Smooth muscle cell (in vitro differentiated cells): Measurements from ENCODE around the gene RPS27A. TPM values are rescaled to one million over a fixed set of nuclear protein-coding genes. Genes with fewer than 3 reads are reported as not detected.
A peak's percentile ranks its signal among the peaks of the same experiment; 100 is the strongest.
"Not testable (repeated sequence)": the region's sequence is repeated elsewhere in the genome, so short reads cannot be mapped to it uniquely, and the experiment has no call there.

Source experiments
- DNase-seq: peaks from one replicate; lab custom pipeline; 2025; ENCODE audit not compliant: unreplicated experiment; lab: John Stamatoyannopoulos, UW
- H2AFZ ChIP-seq: fragments of 200-600 bp; sonication (generic); 2 replicates; pipeline ENCODE4 v1.6.0; 2016; ENCODE audit warnings: antibody characterized with exemption, low read depth, mild to moderate bottlenecking
- H3F3A ChIP-seq: fragments of 200-600 bp; sonication (generic); 2 replicates; pipeline ENCODE4 v1.6.0; 2017; ENCODE audit warnings: antibody characterized with exemption, low read depth
- H3K27ac ChIP-seq: fragments of 200-600 bp; sonication (generic); 2 replicates; pipeline ENCODE4 v1.5.1; 2016; ENCODE audit warnings: low read depth, mild to moderate bottlenecking
- H3K27me3 ChIP-seq: fragments of 200-600 bp; sonication (generic); 2 replicates; pipeline ENCODE4 v1.6.1; 2016; ENCODE audit warnings: low read depth, mild to moderate bottlenecking
- H3K36me3 ChIP-seq: fragments of 200-600 bp; sonication (generic); 2 replicates; pipeline ENCODE4 v1.5.1; 2016; ENCODE audit warnings: low read depth
- H3K4me1 ChIP-seq: fragments of 200-600 bp; sonication (generic); 2 replicates; pipeline ENCODE4 v1.5.1; 2016; ENCODE audit warnings: low read depth
- H3K4me2 ChIP-seq: fragments of 200-600 bp; sonication (generic); 2 replicates; pipeline ENCODE4 v1.6.0; 2016; ENCODE audit warnings: mild to moderate bottlenecking
- H3K4me3 ChIP-seq: fragments of 200-600 bp; sonication (generic); 2 replicates; pipeline ENCODE4 v1.5.1; 2016; ENCODE audit warnings: mild to moderate bottlenecking
- H3K79me2 ChIP-seq: fragments of 200-600 bp; sonication (generic); 2 replicates; pipeline ENCODE4 v1.6.0; 2016; ENCODE audit warnings: low read depth, mild to moderate bottlenecking
- H3K9ac ChIP-seq: fragments of 200-600 bp; sonication (generic); 2 replicates; pipeline ENCODE4 v1.6.0; 2016; ENCODE audit warnings: low read depth
- H3K9me3 ChIP-seq: fragments of 200-600 bp; sonication (generic); replicated peaks from 2 replicates; pipeline ENCODE4 v1.5.1; 2016; ENCODE audit warnings: low read depth
- H4K20me1 ChIP-seq: fragments of 200-600 bp; sonication (generic); 2 replicates; pipeline ENCODE4 v1.6.0; 2016; ENCODE audit warnings: low read depth
- CTCF ChIP-seq: fragments of 200-600 bp; sonication (generic); IDR thresholded peaks from 2 replicates; pipeline ENCODE4 v1.5.1; 2017; ENCODE audit warnings: borderline replicate concordance, mild to moderate bottlenecking, antibody characterized with exemption; ENCODE audit not compliant: insufficient read depth, poor library complexity, severe bottlenecking
- WGBS: methylation state at CpG from one replicate; pipeline ENCODE4 v1.1.7; 2016; ENCODE audit warnings: low lambda C conversion rate; 5-methylcytosine and 5-hydroxymethylcytosine counted together
- polyA plus RNA-seq: library from polyadenylated mRNA; unstranded; fragments of >200 nt; fragmentation: Nextera tagmentation; extraction: Ambion mirVana; gene quantifications from 2 replicates; pipeline ENCODE4 v1.2.1, GENCODE V29; 2016
- total RNA-seq: library from RNA; depleted of rRNA; stranded (reverse); fragments of >200 nt; gene quantifications from 2 replicates; pipeline ENCODE4 v1.2.3, GENCODE V29; 2014

Gene RPS27A
- total and polyA plus RNA-seq, 2 experiments from 2014 or later = 733 to 2,208 TPM

DNA sequence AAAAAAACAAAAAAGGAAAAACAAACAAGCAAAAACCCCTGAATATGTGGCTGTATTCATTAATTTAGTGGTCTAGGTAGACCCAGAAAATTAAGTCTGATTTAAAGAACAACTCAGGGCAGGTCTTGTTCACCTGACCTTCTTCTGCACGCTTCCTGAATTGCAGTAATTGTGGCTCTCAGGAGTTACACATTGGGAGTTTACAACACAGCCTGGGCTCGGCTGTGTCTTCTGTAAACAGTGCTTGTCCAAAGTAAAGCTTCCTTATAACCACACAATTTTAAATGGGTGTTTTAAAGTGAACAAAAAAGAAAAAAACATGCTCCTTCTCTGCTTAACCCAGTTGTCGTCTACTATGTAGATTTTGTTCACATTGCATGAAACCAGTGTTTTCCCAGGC, 44.8 kb downstream of the RPS27A start:
- Histone ChIP-seq H3K27me3 (no peaks in the 10 kb centered on the region), H3K9ac (no peak overlapping the region), H3K36me3 (no peaks in the 10 kb centered on the region), H3K9me3 (no peaks in the 10 kb centered on the region), H3K79me2 (no peaks in the 10 kb centered on the region), H3F3A (no peaks in the 10 kb centered on the region), H4K20me1 (no peaks in the 10 kb centered on the region), H3K4me3 (no peak overlapping the region), H3K27ac (no peak overlapping the region), H3K4me2 (no peak overlapping the region), H2AFZ (no peak overlapping the region), H3K4me1 (peaks cover 14% of the 10 kb centered on the region)
- no peak for TF ChIP-seq CTCF
- 90% methylated on average over 3 of the region's 3 CpGs for WGBS
- no peak for DNase-seq

DNA sequence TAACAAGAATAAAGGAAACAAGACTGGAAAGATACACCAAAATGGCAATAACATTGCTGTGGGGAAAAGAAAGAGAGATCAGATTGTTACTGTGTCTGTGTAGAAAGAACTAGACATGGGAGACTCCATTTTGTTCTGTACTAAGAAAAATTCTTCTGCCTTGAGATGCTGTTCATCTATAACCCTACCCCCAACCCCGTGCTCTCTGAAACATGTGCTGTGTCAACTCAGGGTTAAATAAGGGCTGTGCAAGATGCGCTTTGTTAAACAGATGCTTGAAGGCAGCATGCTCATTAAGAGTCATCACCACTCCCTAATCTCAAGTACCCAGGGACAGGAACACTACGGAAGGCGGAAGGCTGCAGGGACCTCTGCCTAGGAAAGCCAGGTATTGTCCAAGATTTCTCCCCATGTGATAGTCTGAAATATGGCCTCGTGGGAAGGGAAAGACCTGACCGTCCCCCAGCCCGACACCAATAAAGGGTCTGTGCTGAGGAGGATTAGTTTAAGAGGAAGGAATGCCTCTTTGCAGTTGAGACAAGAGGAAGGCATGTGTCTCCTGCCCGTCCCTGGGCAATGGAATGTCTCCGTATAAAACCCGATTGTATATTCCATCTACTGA, 46.8 kb downstream of the RPS27A start:
- not testable (repeated sequence) for H3K9ac ChIP-seq, H3K9me3 ChIP-seq, H3K79me2 ChIP-seq, DNase-seq, H3K27me3 ChIP-seq, H3F3A ChIP-seq, H3K27ac ChIP-seq, H3K36me3 ChIP-seq, H4K20me1 ChIP-seq
- 8% methylated on average over 10 of the region's 10 CpGs for WGBS
- Histone ChIP-seq H3K4me3 (peak overlapping the region; percentile 21), H3K4me1 (peaks cover 14% of the 10 kb centered on the region), H2AFZ (peak overlapping the region; percentile 39), H3K4me2 (peak overlapping the region; percentile 75)

DNA sequence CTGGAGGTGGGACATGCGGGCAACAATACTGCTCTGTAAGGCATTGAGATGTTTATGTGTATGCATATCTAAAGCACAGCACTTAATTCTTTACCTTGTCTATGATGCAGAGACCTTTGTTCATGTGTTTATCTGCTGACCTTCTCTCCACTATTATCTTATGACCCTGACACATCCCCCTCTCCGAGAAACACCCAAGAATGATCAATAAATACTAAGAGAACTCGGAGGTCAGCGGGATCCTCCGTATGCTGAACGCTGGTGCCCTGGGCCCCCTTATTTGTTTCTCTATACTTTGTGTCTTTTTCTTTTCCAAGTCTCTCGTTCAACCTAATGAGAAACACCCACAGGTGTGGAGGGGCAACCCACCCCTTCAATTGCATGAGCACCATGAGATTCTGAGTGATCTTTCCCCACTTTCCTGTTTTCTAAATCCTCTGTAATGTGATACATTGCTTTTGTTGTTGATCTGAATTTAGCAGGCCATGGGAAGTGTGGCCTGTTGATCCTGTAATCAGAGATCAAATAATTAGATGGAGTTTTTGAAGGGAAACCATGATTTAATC, 47.5 kb downstream of the RPS27A start:
- Histone ChIP-seq H3K4me1 (peaks cover 14% of the 10 kb centered on the region), H3K4me2 (peak overlapping the region; percentile 75)
- not testable (repeated sequence) for H3K79me2 ChIP-seq, H3K9me3 ChIP-seq, DNase-seq, H3K36me3 ChIP-seq, H3K9ac ChIP-seq, H3K27ac ChIP-seq, H3K4me3 ChIP-seq, H3K27me3 ChIP-seq, H4K20me1 ChIP-seq, H3F3A ChIP-seq, H2AFZ ChIP-seq
- WGBS = 20% methylated on average over 7 of the region's 7 CpGs

GRCh38 chr2:55280851-55281546, 48.5 kb downstream of the RPS27A start:
- not testable (repeated sequence) for H3K79me2 ChIP-seq, H2AFZ ChIP-seq
- H3K4me3 ChIP-seq = peak overlapping the region; percentile 66

More at GRCh38 chr2:55280851-55281546, 48.5 kb downstream of the RPS27A start:
- H4K20me1 ChIP-seq, DNase-seq, H3K36me3 ChIP-seq, H3K27me3 ChIP-seq, H3K9ac ChIP-seq, H3K9me3 ChIP-seq, H3F3A ChIP-seq, H3K27ac ChIP-seq: not testable (repeated sequence)
- H3K4me2 ChIP-seq = peak overlapping the region; percentile 85
- peaks cover 14% of the 10 kb centered on the region for H3K4me1 ChIP-seq
- 94% methylated on average over 5 of the region's 5 CpGs for WGBS
